NCI-H774 (cell line): ENCODE results near the gene TAMM41.
A peak's percentile ranks its signal among the peaks of the same experiment; 100 is the strongest.
"Not testable (repeated sequence)": the region's sequence is repeated elsewhere in the genome, so short reads cannot be mapped to it uniquely, and the experiment has no call there.

Experiments used
- DNase-seq: peaks from one replicate; lab custom pipeline; 2025; lab: John Stamatoyannopoulos, UW

The TAMM41 gene, protein sequence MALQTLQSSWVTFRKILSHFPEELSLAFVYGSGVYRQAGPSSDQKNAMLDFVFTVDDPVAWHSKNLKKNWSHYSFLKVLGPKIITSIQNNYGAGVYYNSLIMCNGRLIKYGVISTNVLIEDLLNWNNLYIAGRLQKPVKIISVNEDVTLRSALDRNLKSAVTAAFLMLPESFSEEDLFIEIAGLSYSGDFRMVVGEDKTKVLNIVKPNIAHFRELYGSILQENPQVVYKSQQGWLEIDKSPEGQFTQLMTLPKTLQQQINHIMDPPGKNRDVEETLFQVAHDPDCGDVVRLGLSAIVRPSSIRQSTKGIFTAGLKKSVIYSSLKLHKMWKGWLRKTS

DNA sequence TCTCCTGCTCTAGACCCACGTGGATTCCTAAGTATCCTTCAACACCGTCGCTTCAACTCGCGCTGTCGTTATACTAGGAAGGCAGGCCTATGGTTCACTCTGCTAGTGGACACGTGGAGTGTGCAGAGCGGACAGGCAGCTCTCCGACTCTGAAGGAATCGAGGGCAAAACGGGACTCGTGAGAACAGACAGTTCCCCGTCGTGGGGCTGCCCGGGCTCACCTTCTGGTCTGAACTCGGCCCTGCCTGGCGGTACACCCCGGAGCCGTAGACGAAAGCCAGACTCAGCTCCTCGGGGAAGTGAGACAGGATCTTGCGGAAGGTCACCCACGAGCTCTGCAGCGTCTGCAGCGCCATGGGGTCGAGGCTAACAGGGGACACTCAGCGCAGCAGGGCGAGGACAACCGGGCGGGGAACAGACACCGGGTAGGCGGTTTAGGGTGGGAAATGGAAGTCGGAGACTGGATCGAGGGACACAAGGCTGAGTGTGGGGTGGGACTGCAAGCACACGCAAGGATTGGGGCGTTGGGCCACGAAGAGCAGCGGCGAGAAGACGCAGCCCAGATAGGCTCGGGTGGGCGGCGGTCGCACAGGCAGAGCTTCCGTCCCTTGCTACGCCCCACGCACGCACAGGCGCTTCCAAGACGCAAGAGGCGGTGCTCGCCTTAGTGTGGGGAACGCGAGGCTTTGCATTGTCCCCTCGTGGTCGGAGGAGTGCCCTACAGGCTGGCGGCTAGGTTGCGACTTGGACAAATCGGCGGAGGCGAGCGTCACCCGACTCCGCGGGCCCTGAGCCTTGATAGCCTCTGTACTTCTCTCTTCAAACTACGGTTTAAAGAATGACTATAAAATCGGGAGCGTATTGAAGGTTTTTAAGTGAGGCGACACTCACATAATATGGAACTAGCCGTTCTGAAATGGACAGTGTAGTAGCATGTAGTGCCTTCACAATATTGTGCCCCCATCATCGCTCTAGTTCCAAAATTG lies at the start of gene TAMM41:
Gene TAMM41, minus strand, starts transcription at position 605 of the 986 bp plus-strand sequence. Its CDS starts 249 bp downstream, at position 356.
- DNase-seq, result peak; percentile 74

DNA sequence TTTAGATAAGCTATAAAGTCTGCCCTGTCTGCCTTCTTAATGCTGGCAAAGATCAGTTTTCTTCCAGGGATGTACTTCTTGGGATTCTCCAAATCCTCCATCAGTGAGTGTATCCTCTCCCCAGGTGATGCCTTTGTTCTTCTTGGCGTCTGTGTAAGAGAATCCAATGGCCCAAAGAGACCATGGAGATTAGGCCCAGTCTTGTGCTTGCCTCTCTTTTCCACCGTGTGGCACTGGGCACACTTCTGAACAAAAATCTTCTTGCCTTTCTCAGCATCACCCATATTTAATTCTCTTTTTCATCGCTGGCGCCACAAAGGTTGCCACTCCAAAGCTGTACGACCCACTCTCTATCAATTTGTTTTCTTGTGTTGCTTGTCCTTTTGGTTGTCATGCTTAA lies 32.2 kb upstream of the TAMM41 start:
- no peak for DNase-seq

DNA sequence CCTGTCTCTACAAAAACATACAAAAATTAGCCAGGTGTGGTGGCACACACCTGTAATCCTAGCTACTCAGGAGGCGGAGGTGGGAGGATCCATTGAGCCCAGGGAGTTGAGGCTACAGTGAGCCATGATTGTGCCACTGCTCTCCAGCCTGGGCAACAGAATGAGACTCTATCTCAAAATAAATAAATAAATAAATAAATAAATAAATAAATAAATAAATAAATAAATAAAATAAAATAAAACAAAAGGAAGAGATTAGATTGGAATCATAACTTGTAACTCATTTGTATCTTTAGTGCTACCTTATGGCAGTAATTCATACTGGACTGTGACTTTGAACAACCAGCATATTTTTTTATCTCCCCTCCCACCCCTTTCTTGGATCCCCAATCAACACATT lies 28.0 kb upstream of the TAMM41 start:
- not testable (repeated sequence) for DNase-seq

DNA sequence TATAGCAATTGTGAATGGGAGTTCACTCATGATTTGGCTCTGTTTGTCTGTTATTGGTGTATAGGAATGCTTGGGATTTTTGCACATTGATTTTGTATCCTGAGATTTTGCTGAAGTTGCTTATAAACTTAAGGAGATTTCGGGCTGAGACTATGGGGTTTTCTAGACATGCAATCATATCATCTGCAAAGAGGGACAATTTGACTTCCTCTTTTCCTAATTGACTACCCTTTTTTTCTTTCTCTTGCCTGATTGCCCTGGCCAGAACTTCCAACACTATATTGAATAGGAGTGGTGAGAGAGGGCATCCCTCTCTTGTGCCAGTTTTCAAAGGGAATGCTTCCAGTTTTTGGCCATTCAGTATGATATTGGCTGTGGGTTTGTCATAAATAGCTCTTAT lies 17.1 kb upstream of the TAMM41 start:
- not testable (repeated sequence) for DNase-seq

DNA sequence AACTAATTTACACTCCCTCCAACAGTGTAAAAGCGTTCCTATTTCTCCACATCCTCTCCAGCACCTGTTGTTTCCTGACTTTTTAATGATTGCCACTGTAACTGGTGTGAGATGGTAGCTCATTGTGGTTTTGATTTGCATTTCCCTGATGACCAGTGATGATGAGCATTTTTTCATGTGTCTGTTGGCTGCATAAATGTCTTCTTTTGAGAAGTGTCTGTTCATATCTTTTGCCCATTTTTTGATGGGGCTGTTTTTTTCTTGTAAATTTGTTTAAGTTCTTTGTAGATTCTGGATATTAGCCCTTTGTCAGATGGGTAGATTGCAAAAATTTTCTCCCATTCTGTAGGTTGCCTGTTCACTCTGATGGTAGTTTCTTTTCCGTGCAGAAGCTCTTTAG lies 15.9 kb upstream of the TAMM41 start:
- DNase-seq, result not testable (repeated sequence)

DNA sequence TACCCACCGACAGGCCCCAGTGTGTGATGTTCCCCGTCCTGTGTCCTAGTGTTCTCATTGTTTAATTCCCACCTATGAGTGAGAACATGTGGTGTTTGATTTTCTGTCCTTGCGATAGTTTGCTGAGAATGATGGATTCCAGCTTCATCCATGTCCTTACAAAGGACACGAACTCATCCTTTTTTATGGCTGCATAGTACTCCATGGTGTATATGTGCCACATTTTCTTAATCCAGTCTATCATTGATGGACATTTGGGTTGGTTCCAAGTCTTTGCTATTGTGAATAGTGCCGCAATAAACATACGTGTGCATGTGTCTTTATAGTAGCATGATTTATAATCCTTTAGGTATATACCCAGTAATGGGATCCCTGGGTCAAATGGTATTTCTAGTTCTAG lies 15.5 kb upstream of the TAMM41 start:
- not testable (repeated sequence) for DNase-seq

DNA sequence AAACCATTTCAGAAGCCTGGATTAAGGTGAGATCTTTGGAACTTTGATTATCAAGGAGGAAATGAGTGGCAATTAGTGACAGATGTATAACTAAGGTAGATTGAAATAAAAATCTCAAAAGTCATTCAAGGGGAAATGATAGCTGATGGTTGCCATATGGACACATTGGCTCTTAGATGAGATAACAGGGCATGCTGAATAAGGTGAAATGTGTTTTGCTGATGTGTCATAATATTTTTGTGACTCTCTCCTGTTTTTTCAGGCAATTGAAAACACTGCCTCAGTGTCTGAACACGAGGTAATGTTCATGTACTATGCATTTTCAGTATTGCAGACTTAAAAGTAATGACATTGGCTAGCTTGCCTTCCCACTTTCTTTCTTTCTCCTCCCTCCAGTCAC lies 13.5 kb upstream of the TAMM41 start:
- DNase-seq, result not testable (repeated sequence)

DNA sequence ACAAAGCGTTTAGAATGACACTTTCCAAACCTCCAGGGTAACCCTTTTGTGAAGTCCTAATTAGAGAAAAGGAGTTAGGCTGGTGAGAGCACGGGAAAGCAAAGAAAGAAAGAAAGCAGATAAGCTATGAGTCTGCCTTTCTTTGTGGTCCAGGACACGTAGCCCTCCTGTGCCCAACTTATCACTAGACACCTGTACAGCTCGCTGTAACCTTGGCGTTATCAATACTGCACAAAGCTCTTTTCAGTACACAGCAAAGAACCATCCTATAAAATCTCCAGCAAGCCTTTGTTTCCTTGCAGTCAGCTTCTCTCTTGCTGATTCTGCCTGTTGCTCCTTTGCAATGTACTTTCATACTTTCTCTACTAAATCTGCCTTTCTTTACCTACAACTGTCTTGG lies 6.8 kb upstream of the TAMM41 start:
- no peak for DNase-seq

DNA sequence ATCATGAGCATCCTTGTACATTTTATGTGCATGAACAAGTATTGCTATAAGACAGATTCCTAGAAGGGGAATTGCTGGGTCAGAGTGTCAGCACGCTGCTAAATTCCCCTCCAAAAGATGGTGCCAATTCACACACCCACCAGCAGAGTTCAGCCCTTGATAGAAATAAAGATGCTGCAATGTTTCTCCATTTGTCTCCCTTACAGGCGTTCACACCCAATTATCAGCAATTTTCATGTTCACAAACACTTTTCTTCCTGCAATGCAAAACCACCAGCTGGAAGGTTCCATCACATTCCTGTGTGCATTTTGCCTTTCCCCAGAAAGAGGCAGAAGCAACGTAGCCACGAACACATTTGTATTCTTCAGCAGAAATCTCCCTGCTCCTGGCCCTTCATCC lies 3.3 kb upstream of the TAMM41 start:
- DNase-seq, result no peak

DNA sequence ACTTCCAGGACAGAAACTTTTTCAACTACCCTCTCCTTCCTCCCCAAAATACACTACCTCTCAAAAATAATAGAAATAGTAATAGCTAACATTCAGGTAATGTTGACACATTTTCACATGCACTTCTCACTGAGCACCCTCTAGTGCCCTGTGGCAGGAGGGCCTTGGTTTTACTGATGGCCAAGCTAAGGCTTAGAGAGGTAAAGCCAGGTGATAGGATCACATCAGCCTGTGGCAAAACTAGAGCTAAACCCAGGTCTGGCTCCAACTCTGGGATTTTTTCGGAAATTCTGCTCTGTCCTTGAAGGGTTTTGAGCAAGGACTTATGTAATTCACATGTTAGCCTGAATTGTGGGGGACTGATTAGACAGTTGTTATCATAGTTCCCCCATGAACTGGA lies 922 bp upstream of the TAMM41 start:
- DNase-seq, result no peak

DNA sequence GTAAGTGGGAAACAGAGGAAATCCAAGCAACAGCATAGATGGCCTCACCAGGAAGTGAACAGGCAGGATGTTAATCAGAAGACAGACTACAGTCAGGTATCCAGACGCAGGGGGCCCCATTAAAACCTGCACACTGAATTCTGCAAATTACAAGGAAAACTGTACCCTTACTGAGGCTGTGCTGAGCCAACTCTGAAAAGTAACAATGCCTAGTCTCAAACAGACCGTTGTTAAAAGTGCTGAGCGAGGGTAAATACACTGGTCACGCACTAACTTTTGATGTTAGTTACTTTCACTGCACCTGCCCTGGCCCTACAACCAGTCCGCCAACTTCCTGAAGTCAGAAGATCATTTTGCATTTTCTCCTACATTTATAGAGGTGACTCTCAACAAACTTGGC lies 1.0 kb downstream of the TAMM41 start:
- no peak for DNase-seq

DNA sequence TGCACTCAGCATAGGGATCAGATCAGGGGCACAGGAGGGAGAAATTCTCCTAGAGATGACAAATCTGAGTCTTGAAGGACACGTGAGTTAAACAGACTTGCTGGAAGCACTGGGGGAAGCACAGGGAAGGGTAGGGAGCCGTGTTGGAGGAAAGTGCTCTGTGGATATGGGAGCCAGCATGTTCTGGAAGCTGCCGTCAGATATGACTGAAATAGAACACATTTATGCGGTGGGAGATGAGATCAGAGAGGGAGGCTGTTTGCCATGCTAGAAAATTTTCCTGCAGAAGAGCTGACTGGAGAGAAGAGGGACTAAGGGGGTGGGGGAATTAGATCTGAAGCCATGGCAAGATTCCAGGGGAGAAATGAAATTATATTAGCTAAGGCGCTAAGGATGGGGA lies 1.8 kb downstream of the TAMM41 start:
- no peak for DNase-seq

DNA sequence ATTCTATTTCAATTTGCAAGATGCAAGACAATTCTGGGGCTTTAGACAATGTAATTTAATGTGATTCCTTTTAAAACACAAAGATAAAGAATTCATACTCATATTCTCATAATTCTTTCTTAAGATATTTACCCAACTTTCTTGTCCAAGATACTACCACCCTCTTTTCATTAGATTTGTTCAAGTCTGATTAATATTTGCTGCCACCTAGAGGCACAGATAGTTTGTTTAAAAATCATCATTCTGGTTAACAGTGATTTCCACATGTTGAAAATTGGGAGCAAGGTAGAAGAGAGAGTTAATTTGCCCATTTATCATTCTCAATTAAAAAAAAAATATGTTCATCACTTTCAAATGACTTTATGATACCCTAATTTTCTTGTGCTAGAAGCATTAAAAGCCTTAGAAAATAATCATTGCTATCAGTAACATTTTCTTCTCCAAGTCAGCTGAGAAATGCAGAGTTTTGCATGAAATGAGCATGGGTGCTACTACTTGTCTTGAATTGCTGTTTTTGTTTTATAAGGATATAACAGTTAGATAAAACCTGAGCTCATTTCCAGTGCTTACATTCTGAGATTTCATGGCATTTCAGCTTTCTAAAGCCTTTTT lies 11.6 kb downstream of the TAMM41 start:
- DNase-seq, result no peak

DNA sequence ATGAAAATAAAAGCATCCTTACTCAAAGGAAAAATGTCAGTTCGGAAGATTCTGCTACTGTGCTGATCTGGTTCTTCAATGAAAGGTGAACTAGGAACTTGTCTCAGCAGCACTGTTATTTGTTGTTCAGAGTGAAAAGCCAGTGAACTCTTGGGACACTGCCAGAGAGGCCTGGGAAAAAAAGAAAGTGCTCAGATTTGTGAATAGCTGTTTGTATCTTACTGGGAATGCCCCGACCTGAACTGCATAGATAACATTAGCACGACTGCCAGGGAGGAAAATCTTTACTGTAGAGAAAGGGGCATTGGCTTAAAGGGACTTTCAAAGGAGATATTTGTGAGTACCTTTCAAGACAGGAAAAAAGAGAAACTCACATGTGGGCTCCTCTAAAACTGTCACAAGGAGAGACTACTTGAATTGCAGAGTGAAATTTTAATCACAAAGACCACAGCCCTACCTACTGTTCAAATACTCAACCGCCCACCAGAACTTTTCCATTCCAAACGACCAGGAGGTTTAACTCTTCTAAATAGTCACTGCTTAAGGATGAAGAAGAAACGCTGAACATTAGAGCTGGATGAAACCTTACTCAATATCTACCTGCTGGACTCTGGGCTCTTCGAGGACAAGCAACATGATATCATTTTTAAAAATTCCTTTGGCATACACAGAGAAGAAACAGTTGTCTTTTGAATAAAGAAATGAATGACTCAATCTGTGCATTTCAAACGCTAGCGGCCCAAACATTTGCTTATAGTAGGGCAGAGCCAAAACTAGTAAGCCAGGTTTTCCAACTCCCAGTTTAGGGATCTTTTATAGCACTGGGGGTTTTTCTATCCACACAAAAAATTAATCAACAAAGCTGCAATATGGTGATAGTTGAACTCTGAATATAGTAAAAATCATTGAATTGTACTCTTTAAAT lies 13.4 kb downstream of the TAMM41 start:
- DNase-seq, result no peak

DNA sequence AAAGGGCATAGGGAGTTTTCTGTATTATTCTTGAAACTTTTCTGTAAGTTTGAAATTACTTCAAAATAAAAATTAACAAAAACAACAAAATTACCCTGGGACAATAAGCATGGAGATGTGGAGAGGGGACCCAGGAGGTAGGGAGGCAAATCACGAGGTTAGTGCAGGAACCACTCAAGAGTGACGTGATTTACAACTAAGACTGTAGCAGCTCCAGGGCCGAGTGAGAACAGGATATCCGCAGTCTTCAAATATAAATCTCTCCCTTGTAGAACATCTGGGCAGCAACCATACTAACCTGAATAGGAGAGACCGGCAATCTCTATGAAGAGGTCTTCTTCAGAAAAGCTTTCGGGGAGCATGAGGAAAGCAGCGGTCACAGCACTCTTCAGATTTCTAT lies 17.3 kb downstream of the TAMM41 start:
- no peak for DNase-seq

DNA sequence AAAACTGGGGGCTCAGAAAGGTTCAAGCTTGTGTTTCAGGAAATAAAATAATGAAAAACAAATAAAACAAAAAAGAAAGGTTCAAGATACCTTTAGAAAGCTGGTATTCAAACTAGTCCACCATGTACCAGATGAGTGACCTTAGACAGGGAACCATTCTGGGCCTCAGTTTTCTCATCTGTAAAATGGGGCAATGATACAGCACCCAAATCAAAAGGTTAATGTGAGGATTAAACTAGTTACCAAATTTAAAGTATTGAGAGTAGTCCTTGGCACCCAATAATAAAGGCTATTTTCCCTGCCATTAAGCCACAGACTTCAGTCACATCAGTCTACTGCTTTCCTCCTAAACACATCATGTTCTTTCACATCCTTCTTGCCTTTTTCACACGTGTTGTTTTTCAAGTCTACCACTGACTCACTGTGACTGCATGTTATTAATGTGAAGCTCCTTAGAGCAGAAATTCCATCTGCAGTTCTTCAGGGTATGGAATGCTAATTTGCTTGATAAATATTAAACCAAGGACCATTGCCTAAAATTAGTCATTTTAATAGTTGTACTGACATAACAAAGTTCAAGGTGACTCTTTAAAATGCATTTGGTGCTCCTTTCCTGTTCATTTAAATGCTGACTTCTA lies 19.9 kb downstream of the TAMM41 start:
- DNase-seq, result no peak

DNA sequence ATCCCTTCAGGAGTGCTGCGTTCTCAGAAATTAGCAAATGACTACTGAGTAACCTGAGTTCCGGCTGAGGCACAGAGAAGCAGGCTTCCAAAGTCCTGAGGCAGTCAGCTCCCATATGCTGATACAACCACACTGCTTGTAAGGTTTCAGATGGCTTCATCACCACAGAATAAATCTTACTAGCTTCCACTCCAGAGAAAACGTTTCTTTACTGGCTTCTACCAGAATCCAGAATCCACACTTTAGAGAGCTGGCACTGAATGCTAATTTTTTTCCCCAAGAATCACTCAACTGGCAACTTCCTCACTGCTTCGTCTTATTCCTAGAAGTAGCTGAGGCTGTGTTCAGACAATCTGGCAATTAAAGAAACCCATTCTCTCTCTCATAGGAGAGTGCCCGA lies 21.4 kb downstream of the TAMM41 start:
- DNase-seq, result no peak

DNA sequence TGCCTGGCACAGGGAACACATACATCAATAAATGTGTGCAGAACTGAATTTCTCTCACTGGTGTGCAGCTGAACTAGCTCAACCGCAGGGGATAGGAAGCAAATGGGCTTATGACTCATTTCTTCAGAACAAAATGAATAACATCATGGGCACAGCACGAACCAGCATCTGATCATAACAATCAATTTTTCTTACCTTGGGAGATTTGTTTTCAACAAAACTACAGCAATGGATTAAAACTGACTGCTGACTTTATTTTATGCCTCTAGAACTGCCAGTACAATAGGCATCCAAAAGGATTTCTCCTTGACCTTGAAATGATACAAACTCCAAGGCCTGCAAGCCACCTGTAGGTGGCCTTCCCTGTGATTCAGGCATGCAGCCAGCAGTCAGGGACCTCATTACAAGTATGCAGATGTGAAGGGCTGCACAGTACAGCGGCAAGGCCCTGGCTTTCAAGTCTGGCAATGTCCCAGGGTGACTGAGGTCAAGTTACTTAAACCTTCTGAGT lies 26.1 kb downstream of the TAMM41 start:
- DNase-seq, result no peak

DNA sequence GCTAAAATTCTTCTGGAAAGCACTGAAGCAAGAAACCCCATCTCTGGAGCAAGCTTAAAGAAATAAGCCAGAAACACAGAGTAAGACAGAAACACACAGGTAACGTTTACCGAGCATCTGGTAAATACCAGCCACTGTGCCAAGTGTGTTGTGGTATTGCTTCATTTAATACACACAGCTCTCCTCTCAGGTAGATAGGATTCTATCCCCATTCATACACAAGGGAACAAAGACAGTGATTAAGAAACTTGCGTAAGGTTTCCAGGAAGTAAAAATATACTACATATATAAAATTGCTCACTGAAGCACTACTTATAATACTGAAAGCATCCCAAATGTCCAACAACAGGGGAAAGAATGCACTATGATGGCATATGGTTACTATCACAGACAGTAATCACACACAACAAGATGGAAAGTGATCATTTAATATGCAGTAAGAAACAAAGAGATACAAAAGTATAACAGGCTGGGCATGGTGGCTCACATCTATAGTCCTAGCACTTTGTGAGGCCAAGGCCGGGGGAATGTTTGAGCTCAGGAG lies 27.5 kb downstream of the TAMM41 start:
- no peak for DNase-seq

DNA sequence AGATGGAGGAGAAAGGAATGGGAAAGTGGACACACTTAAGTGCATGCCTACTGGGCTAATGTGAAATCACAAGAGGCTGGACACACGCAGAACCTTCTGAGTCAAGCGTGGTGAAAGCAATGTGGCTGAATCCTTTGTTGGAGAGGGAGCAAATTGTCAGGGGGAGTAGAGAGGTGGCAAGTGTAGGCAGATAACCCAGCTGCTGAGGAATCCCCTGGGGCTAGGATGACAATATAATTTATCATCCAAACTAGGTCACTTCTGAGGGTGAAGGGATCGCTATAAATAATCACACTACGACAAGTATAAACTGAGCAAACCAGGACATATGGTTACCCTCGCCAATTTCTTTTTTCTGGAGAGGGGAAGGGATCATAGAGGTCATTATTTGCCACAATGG lies 28.7 kb downstream of the TAMM41 start:
- DNase-seq, result no peak

DNA sequence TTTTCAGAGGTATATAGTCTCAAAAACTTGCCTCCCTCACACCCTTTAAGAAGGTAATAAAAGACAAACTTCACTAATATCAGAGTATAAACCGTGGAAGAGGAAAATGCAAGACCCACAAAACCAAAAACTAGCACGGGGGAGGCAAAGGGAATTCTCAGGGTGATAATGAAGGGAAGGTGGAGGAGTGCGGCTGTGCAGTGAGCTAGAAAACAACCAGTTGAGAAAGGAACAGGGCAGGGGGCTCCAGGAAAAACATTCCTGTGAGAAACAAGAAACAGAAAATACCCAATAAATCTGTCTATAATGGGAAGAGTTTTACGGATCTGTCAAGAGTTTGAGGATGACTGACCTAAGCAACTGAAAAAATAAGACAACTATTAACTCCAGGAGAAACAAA lies 31.6 kb downstream of the TAMM41 start:
- no peak for DNase-seq
